Right atrium auricular region (tissue), 2 donors: ENCODE measurements around the gene TNFRSF19. TPM values are rescaled to one million over a fixed set of nuclear protein-coding genes. Genes with fewer than 3 reads are reported as not detected.

ENCODE experiments used
- DNase-seq: peaks from one replicate; pipeline ENCODE4 v3.0.0-alpha.2; 2019; ENCODE audit warnings: low spot score
- H3K27ac ChIP-seq, 2 donors: fragments of 200-600 bp; sonication (generic); 1 replicate in 1 of 2; 2 replicates in 1 of 2; pipeline ENCODE4 v1.5.1; 2016 to 2019
- H3K27me3 ChIP-seq, 2 donors: fragments of 200-600 bp; sonication (generic); one replicate each; pipeline versions ENCODE4 v1.5.1 to v1.6.0; 2017 to 2019
- H3K36me3 ChIP-seq: fragments of 200-600 bp; sonication (generic); one replicate; pipeline ENCODE4 v1.5.1; 2016
- H3K4me1 ChIP-seq, 2 donors: fragments of 200-600 bp; sonication (generic); one replicate each; pipeline versions ENCODE4 v1.5.1 to v1.6.0; 2017 to 2019
- H3K4me3 ChIP-seq, 2 donors: fragments of 200-600 bp; sonication (generic); 1 replicate in 1 of 2; 2 replicates in 1 of 2; pipeline ENCODE4 v1.5.1; 2017 to 2019; ENCODE audit warnings: mild to moderate bottlenecking in 1 of 2, moderate library complexity in 1 of 2
- H3K9me3 ChIP-seq, 2 donors: fragments of 200-600 bp; sonication (generic); one replicate each; pipeline ENCODE4 v1.5.1; 2019
- CTCF ChIP-seq, 2 donors: fragments of 200-600 bp; sonication (generic); IDR thresholded peaks; one replicate each; pipeline ENCODE4 v1.5.1; 2019; ENCODE audit warnings: antibody characterized with exemption in 2 of 2
- total RNA-seq, 2 donors: library from RNA; depleted of rRNA; stranded (reverse); fragments of >200 nt; gene quantifications; one replicate each; pipeline ENCODE4 v1.1.0, GENCODE V29; 2016

Gene TNFRSF19
- total RNA-seq, 2 donors from 2014 or later, result 32.2 to 38.5 TPM

- H3K27me3 ChIP-seq, result no peaks in the 10 kb centered on the region
- no peak overlapping the region for H3K4me3 ChIP-seq
- no peak overlapping the region for H3K27ac ChIP-seq
- no peak for DNase-seq
- no peaks in the 10 kb centered on the region for H3K9me3 ChIP-seq
- peaks cover 4% of the 10 kb centered on the region for H3K36me3 ChIP-seq
- no peak for TF ChIP-seq CTCF (IDR thresholded peaks at IDR 0.05)
- H3K4me1 ChIP-seq, result peaks cover 0 to 30% of the 10 kb centered on the region in 2 donors
Observed at GRCh38 chr13:23634897-23635296, 64.7 kb downstream of the TNFRSF19 start.

GRCh38 chr13:23636360-23636759, 66.1 kb downstream of the TNFRSF19 start:
- no peaks in the 10 kb centered on the region for H3K27me3 ChIP-seq
- no peaks in the 10 kb centered on the region for H3K9me3 ChIP-seq
- no peak overlapping the region for H3K4me3 ChIP-seq
- no peak overlapping the region for H3K27ac ChIP-seq
- peaks cover 0 to 17% of the 10 kb centered on the region in 2 donors for H3K4me1 ChIP-seq
- H3K36me3 ChIP-seq, result peaks cover 4% of the 10 kb centered on the region
- no peak for DNase-seq
- no peak for TF ChIP-seq CTCF (IDR thresholded peaks at IDR 0.05)

- no peaks in the 10 kb centered on the region for H3K9me3 ChIP-seq
- peaks cover 0 to 13% of the 10 kb centered on the region in 2 donors for H3K4me1 ChIP-seq
- no peak overlapping the region for H3K4me3 ChIP-seq
- DNase-seq, result no peak
- H3K27ac ChIP-seq, result peak overlapping the region in 1 of 2 donors; percentile 25
- H3K36me3 ChIP-seq, result peaks cover 3% of the 10 kb centered on the region
- TF ChIP-seq CTCF (IDR thresholded peaks at IDR 0.05), result no peak
- no peaks in the 10 kb centered on the region for H3K27me3 ChIP-seq
Observed at GRCh38 chr13:23637829-23638228, 67.6 kb downstream of the TNFRSF19 start.

GRCh38 chr13:23639674-23640073, 69.5 kb downstream of the TNFRSF19 start:
- H3K4me1 ChIP-seq, result peaks cover 0 to 22% of the 10 kb centered on the region in 2 donors
- no peak overlapping the region for H3K27ac ChIP-seq
- no peaks in the 10 kb centered on the region for H3K27me3 ChIP-seq
- no peak overlapping the region for H3K4me3 ChIP-seq
- DNase-seq, result no peak
- no peak for TF ChIP-seq CTCF (IDR thresholded peaks at IDR 0.05)
- no peaks in the 10 kb centered on the region for H3K36me3 ChIP-seq
- H3K9me3 ChIP-seq, result no peaks in the 10 kb centered on the region

GRCh38 chr13:23642110-23642509, 71.9 kb downstream of the TNFRSF19 start:
- Histone ChIP-seq H3K4me1 (peaks cover 0 to 22% of the 10 kb centered on the region in 2 donors), H3K27me3 (no peaks in the 10 kb centered on the region), H3K27ac (no peak overlapping the region), H3K4me3 (no peak overlapping the region), H3K36me3 (no peaks in the 10 kb centered on the region), H3K9me3 (no peaks in the 10 kb centered on the region)
- TF ChIP-seq CTCF (IDR thresholded peaks at IDR 0.05), result no peak
- no peak for DNase-seq
